Muscle of arm (tissue), 14 donors: Measurements from ENCODE around the gene OSTC. TPM values are rescaled to one million over a fixed set of nuclear protein-coding genes. Genes with fewer than 3 reads are reported as not detected.

Experiments used
- DNase-seq: peaks from one replicate; pipeline ENCODE4 v3.0.0-alpha.2; 2013
- long read RNA-seq, 11 donors: transcript quantifications; one replicate each; lab custom pipeline, GENCODE V29; 2026
- polyA plus RNA-seq, 12 donors: library from polyadenylated mRNA; unstranded; fragments of 120-200 nt; gene quantifications; one replicate each; pipeline ENCODE4 v1.2.1, GENCODE V29; 2013; ENCODE audit not compliant: insufficient read length in 12 of 12

Gene OSTC
- 100 to 1,000 TPM in 11 of 12 donors, not detected in 1; 120 to 325 (median 184) TPM for polyA plus RNA-seq
- long read RNA-seq, donor 1, transcript OSTC-201 (4 exons, 1,077 nt) = major isoform, 141 of 160 reads
- long read RNA-seq, donor 1, partial matches to known transcripts = 15 of 160 reads
- long read RNA-seq, donor 1, other reads (novel, unspliced or antisense) = 0 of 160 reads
- long read RNA-seq, donor 2, transcript OSTC-201 (4 exons, 1,077 nt) = major isoform, 170 of 196 reads
- long read RNA-seq, donor 2, transcript OSTC-205 (3 exons, 876 nt) = minor isoform, 5 of 196 reads
- long read RNA-seq, donor 2, partial matches to known transcripts = 20 of 196 reads
- long read RNA-seq, donor 2, other reads (novel, unspliced or antisense) = 0 of 196 reads
- long read RNA-seq, donor 3, transcript OSTC-201 (4 exons, 1,077 nt) = major isoform, 72 of 82 reads
- long read RNA-seq, donor 3, partial matches to known transcripts = 8 of 82 reads
- long read RNA-seq, donor 3, other reads (novel, unspliced or antisense) = 0 of 82 reads
- long read RNA-seq, donor 4, transcript OSTC-201 (4 exons, 1,077 nt) = major isoform, 34 of 37 reads
- long read RNA-seq, donor 4, partial matches to known transcripts = 0 of 37 reads
- long read RNA-seq, donor 4, other reads (novel, unspliced or antisense) = 0 of 37 reads
- long read RNA-seq, donor 5, transcript OSTC-201 (4 exons, 1,077 nt) = major isoform, 150 of 162 reads
- long read RNA-seq, donor 5, transcript OSTC-205 (3 exons, 876 nt) = minor isoform, 12 of 162 reads
- long read RNA-seq, donor 5, partial matches to known transcripts = 0 of 162 reads
- long read RNA-seq, donor 5, other reads (novel, unspliced or antisense) = 0 of 162 reads
- long read RNA-seq, donor 6, transcript OSTC-201 (4 exons, 1,077 nt) = major isoform, 74 of 96 reads
- long read RNA-seq, donor 6, partial matches to known transcripts = 17 of 96 reads
- long read RNA-seq, donor 6, other reads (novel, unspliced or antisense) = 0 of 96 reads
- long read RNA-seq, donor 7, transcript OSTC-201 (4 exons, 1,077 nt) = major isoform, 83 of 99 reads
- long read RNA-seq, donor 7, partial matches to known transcripts = 12 of 99 reads
- long read RNA-seq, donor 7, other reads (novel, unspliced or antisense) = 0 of 99 reads
- long read RNA-seq, donor 8, transcript OSTC-201 (4 exons, 1,077 nt) = major isoform, 128 of 149 reads
- long read RNA-seq, donor 8, partial matches to known transcripts = 18 of 149 reads
- long read RNA-seq, donor 8, other reads (novel, unspliced or antisense) = 0 of 149 reads
- long read RNA-seq, donor 9, transcript OSTC-201 (4 exons, 1,077 nt) = major isoform, 87 of 129 reads
- long read RNA-seq, donor 9, partial matches to known transcripts = 38 of 129 reads
- long read RNA-seq, donor 9, other reads (novel, unspliced or antisense) = 0 of 129 reads
- long read RNA-seq, donor 10, transcript OSTC-201 (4 exons, 1,077 nt) = major isoform, 92 of 106 reads
- long read RNA-seq, donor 10, partial matches to known transcripts = 11 of 106 reads
- long read RNA-seq, donor 10, other reads (novel, unspliced or antisense) = 0 of 106 reads
- long read RNA-seq, donor 11, transcript OSTC-201 (4 exons, 1,077 nt) = major isoform, 160 of 194 reads
- long read RNA-seq, donor 11, partial matches to known transcripts = 31 of 194 reads
- long read RNA-seq, donor 11, other reads (novel, unspliced or antisense) = 0 of 194 reads

GRCh38 chr4:108650212-108651013, at the start of gene OSTC:
TSS of gene OSTC (plus strand) at chr4:108650599. CDS start at chr4:108650656, 57 bp downstream.
- DNase-seq = peak; percentile 96

DNA sequence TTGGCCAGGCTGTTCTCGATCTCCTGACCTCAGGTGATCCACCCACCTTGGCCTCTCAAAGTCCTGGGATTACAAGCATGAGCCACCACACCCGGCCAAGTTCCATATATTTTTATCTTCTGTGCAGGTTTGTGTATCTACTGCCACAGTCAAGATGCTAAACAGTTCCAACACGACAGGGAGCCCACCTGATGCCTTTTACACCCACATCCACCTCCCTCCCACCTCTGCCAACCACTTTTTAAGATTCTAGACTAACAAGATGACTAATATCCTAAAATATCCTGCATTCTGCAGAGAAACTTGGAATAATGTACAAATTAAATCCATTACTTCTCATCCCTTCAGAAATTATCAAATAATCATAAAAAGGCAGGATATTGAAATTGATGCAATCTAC, 49.3 kb upstream of the OSTC start:
- no peak for DNase-seq

DNA sequence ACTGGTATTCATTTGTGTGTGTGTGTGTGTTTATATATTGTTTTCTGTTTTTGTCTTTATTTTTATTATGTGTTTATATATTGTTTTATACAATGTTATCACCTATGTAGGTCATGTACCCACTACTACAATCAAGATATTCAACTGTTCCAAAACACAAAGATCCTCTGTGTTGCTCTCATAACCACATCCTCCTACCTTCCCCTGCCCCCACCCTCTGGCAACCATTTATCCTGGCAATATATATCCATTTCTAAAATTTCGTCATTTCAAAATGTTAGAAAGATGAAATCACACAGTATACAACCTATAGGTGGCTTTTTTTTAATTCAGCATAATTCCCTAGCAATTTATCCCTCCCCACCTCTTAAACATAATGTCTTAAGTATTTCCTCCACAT, 48.9 kb upstream of the OSTC start:
- no peak for DNase-seq

GRCh38 chr4:108602163-108602562, 48.2 kb upstream of the OSTC start:
- no peak for DNase-seq

DNA sequence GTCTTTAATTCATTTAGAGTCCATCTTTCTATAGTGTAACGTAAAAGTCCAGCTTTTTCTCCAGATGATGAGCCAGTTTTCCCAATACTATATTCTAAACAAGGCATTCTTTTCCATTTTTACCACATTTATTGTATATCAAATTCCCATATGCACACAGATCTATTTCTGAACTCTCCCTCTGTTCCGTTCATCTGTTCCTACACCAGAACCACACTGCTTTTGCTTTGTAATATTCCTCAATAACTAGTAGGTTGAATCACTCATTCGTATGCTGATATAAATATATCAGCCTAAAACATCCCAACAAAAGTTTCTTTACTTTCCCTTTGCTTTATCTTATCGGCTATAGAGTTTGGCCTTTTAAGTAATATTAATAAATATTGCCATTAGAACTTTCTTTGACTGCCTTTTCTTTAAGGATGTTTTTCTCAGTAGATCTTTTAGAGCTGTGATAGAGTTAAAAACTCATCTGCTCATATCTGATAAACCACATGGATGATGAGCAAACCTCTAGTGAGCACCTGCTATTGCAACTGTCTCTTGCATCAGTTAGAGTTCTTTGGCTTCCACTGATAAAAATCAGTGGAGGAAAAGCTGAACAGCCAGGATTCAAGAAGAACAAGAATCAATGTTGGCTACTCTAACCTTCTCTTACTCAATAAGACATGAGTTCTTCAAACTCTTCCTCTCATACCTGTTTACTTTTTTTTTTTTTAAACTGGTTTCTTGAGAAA, 43.2 kb upstream of the OSTC start:
- DNase-seq = no peak

GRCh38 chr4:108611365-108611764, 39.0 kb upstream of the OSTC start:
- no peak for DNase-seq

GRCh38 chr4:108612365-108612764, 38.0 kb upstream of the OSTC start:
- DNase-seq = no peak

GRCh38 chr4:108619372-108620100, 30.9 kb upstream of the OSTC start:
- DNase-seq = no peak

- peak; percentile 98 for DNase-seq
Observed at GRCh38 chr4:108620101-108620932, 30.1 kb upstream of the OSTC start, which contains the start of gene RPL34. TSS of gene RPL34 (plus strand) at chr4:108620576. CDS start at chr4:108621960, 1,384 bp downstream.

DNA sequence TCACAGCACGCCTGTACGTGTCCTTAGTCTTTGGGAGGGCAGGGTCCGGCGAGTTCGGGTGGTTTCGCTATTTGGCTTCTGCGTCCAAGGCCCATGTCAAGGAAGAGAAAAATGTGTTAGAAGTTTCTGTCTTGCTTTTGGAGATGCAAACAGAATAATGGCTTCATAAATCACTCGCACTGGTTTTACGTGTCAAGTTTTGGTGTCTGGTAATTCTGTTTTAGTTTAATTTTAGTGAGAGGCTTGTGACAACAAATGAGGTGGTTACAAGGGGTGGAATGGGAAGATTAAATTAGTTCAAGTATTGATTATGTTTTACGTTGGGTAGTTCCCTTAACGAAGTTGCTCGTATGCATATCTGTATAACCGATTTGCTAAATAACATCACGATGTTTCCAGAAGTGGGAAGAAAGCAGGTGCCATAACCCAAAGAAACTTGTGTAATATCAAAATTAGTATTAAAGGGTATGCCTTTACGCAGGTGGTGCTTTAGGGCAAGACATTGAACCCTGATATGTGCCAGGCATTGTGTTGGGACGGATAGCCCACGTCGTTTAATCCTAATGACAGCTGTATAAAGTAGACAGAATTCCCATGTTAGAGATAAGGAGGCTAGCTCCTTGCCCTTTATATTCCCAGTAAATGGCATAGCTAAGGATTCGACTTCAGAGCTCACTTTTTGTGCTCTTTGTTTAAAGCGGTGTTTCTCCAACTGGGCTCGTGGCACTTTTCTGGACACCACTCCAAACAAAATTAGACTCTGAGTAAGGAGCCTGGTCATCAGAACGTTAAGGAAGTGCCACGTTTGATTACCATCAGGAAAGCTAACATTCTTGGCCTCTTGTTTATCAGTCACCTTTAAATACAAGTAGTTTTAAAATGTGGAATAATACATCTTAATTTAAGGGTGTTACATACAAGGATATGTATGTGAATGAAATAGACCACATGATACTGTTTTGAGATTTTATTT, 29.2 kb upstream of the OSTC start:
- no peak for DNase-seq

- DNase-seq = no peak
Observed at GRCh38 chr4:108622022-108622421, 28.4 kb upstream of the OSTC start.

DNA sequence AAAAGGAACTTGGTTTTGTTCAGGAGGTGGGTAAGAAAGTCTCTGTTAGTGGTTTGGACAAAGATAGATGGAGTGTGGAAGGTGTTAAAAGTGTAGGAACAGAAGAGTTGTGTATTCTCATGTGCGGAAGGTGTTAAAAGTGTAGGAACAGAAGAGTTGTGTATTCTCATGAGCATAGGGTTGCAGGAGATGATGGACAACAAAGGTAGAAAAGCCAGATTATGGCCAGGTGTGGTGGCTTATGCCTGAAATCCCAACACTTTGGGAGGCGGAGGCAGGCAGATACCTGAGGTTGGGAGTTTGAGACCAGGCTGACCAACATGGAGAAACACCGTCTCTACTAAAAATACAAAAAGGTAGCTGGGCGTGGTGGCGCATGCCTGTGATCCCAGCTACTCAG, 27.6 kb upstream of the OSTC start:
- no peak for DNase-seq

GRCh38 chr4:108624263-108625056, 25.9 kb upstream of the OSTC start:
- no peak for DNase-seq

DNA sequence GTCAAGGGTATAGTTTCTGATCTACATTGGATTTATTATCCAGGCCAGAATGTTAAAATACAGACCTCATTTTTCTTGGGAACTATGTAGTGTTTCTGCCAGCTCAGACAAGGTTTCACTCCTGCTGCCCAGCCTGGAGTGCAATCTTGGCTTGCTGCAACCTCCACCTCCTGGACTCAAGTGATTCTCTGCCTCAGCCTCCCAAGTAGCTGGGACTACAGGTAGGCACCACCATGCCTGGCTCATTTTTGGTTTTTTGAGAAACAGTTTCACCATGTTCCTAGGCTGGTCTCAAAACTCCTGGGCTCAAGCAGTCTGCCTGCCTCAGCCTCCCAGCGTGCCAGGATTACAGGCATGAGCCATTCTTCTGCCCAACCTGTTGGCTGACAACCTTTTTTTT, 24.3 kb upstream of the OSTC start:
- no peak for DNase-seq

GRCh38 chr4:108628411-108628810, 22.0 kb upstream of the OSTC start:
- DNase-seq = no peak
